Panc1 (cell line): ENCODE measurements around the gene STX18.

Experiments
- POLR2AphosphoS5 ChIP-seq: IDR thresholded peaks from 2 replicates; pipeline ENCODE4 v1.6.1; 2012; ENCODE audit warnings: mild to moderate bottlenecking, low read depth, low read length, moderate library complexity
- SIN3A ChIP-seq: IDR thresholded peaks from 2 replicates; pipeline ENCODE4 v1.6.1; 2012; ENCODE audit warnings: low read depth, mild to moderate bottlenecking, low read length, moderate library complexity, borderline replicate concordance; ENCODE audit not compliant: insufficient read depth
- TCF7L2 ChIP-seq: IDR thresholded peaks from 2 replicates; pipeline ENCODE4 v1.6.1; 2011; ENCODE audit warnings: mild to moderate bottlenecking, low read depth, low read length, inconsistent platforms
- TF ChIP-seq, protein P1 (sequence below): fragments of 450-650 bp; IDR thresholded peaks from 2 replicates; pipeline ENCODE4 v1.5.1; 2017; ENCODE audit warnings: mild to moderate bottlenecking
- TF ChIP-seq, protein P2 (sequence below), 2 experiments: IDR thresholded peaks; 2 replicates each; pipeline ENCODE4 v1.6.1; 2011 to 2012; ENCODE audit warnings: low read depth in 2 of 2, control low read depth in 1 of 2, low read length in 1 of 2, mild to moderate bottlenecking in 1 of 2, moderate library complexity in 1 of 2; ENCODE audit not compliant: insufficient read depth in 1 of 2

DNA sequence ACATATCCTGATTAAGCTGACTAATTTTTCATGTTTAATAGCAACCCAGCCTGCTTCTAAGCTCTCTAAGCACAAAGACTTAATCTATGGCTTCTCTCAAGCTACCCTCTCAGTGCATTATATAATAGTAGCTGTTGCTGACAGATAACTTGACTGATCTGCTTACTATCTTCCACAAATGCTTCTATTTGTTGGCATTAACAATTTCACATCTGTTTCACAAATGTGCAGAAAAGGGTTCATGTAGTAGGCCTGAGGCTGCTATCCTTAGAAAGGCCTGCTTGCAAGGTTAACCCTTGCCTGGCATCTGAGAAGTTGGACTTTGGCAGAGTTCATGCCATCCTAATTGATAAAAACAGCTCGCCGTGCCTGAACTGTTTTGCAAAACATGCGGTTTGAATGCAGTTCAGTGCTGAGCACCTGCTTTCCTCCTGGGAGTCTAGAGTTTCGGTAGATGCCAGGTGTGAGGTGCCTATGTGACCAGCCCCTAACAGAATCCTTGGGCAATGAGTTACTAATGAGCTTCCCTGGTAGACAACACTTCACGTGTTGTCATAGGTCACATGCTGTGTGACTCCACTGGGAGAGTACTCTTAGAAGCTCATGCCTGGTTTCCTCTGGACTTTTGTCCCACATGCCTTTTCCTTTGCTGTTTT is 86.5 kb downstream of the STX18 start:
- TF ChIP-seq, protein P1, sequence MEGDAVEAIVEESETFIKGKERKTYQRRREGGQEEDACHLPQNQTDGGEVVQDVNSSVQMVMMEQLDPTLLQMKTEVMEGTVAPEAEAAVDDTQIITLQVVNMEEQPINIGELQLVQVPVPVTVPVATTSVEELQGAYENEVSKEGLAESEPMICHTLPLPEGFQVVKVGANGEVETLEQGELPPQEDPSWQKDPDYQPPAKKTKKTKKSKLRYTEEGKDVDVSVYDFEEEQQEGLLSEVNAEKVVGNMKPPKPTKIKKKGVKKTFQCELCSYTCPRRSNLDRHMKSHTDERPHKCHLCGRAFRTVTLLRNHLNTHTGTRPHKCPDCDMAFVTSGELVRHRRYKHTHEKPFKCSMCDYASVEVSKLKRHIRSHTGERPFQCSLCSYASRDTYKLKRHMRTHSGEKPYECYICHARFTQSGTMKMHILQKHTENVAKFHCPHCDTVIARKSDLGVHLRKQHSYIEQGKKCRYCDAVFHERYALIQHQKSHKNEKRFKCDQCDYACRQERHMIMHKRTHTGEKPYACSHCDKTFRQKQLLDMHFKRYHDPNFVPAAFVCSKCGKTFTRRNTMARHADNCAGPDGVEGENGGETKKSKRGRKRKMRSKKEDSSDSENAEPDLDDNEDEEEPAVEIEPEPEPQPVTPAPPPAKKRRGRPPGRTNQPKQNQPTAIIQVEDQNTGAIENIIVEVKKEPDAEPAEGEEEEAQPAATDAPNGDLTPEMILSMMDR: no peak
- TF ChIP-seq, protein P2, sequence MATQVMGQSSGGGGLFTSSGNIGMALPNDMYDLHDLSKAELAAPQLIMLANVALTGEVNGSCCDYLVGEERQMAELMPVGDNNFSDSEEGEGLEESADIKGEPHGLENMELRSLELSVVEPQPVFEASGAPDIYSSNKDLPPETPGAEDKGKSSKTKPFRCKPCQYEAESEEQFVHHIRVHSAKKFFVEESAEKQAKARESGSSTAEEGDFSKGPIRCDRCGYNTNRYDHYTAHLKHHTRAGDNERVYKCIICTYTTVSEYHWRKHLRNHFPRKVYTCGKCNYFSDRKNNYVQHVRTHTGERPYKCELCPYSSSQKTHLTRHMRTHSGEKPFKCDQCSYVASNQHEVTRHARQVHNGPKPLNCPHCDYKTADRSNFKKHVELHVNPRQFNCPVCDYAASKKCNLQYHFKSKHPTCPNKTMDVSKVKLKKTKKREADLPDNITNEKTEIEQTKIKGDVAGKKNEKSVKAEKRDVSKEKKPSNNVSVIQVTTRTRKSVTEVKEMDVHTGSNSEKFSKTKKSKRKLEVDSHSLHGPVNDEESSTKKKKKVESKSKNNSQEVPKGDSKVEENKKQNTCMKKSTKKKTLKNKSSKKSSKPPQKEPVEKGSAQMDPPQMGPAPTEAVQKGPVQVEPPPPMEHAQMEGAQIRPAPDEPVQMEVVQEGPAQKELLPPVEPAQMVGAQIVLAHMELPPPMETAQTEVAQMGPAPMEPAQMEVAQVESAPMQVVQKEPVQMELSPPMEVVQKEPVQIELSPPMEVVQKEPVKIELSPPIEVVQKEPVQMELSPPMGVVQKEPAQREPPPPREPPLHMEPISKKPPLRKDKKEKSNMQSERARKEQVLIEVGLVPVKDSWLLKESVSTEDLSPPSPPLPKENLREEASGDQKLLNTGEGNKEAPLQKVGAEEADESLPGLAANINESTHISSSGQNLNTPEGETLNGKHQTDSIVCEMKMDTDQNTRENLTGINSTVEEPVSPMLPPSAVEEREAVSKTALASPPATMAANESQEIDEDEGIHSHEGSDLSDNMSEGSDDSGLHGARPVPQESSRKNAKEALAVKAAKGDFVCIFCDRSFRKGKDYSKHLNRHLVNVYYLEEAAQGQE (IDR thresholded peaks at IDR 0.05; ENCODE audit: insufficient read depth in 1 of 2, low read depth in 2 of 2, low read length in 1 of 2): no peak
- TF ChIP-seq TCF7L2: no peak
- no peak for TF ChIP-seq POLR2AphosphoS5
- no peak for TF ChIP-seq SIN3A
